Measurements from ENCODE around the gene SLC6A19.
A peak's percentile ranks its signal among the peaks of the same experiment; 100 is the strongest.

Gene SLC6A19

DNA sequence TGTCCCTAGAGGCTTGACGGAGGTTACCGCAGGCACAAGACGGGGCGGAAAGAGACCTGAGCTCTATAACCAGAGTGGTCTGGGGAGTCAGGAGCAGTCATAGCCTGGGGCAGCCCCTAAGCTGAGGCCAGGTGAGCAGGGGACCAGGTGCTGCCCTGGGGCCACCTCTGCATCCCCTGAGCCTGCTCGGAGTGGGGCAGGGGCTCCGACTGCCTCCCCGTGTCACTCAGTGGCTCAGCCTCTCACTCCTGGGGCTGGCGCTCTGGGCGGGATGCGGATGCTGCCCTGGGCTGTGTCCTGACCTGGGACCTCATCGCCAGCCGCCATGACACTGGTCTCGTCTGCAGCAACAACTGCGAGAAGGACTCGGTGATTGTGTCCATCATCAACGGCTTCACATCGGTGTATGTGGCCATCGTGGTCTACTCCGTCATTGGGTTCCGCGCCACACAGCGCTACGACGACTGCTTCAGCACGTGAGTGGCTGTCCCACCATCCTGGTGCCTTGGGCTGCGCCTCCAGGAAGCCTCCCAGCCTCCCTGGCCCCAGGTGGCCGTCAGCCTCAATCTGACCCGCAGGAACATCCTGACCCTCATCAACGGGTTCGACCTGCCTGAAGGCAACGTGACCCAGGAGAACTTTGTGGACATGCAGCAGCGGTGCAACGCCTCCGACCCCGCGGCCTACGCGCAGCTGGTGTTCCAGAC is 15.0 kb downstream of the SLC6A19 start:
- no peak overlapping the region for H3K27ac Mint-ChIP-seq
- DNase-seq (no peak), ATAC-seq (no peak)
- peaks cover 9% of the 10 kb centered on the region for H3K4me1 Mint-ChIP-seq
- no peak overlapping the region for H3K4me3 Mint-ChIP-seq
- H3K9me3 Mint-ChIP-seq, result no peaks in the 10 kb centered on the region
- peaks cover 20% of the 10 kb centered on the region for H3K27me3 Mint-ChIP-seq

DNA sequence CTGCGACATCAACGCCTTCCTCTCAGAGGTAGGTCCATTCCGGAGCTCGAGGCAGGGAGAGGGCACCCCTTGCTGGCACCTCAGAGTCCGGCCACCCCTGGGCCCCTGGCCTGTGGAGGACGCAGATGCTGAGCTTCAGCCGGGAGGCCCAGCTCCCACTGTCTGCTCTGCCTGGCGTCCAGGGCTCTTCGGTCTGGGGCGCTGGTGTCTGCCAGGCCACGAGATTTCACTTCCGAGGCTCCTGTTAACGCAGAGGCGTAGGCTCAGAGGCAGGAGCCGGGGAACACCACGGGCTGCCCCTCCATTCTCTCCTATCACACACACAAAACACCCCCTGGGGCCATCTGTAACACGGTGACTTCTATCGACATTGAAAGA is 15.5 kb downstream of the SLC6A19 start:
- peaks cover 9% of the 10 kb centered on the region for H3K4me1 Mint-ChIP-seq
- no peak overlapping the region for H3K4me3 Mint-ChIP-seq
- peaks cover 20% of the 10 kb centered on the region for H3K27me3 Mint-ChIP-seq
- ATAC-seq, result no peak
- DNase-seq, result no peak
- H3K27ac Mint-ChIP-seq, result no peak overlapping the region
- H3K9me3 Mint-ChIP-seq, result no peaks in the 10 kb centered on the region

DNA sequence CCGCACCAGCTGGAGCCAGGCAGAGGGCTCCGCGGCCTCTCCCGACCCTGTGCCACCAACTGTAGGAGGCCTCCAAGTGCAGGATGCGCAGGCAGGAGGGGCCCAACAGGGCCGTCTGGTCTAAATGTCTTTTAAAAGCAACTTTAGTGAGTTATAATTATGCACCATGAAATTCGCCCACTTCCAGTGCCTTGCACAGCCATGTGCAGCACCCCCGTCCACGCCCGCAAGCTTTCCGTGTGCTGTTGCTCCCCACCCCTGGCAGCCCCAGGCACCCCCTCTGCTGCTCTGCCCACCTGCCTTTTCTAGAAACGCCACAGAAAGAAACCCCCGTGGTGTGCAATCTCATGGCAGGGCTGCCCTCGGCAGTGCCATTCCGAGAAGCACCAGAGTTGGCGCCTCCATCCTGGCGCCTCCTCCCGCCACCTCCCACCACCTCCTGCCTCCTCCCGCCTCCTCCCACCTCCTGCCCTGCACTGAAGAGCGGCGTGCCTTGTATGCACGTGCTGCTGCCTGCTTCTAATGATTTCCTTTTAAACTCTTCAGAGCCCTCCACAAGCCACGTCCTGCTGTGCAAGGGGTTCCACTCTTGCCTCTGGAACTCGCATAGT is 16.3 kb downstream of the SLC6A19 start:
- Mint-ChIP-seq H3K4me3 (no peak overlapping the region), H3K4me1 (peaks cover 9% of the 10 kb centered on the region), H3K27ac (no peak overlapping the region), H3K9me3 (no peaks in the 10 kb centered on the region), H3K27me3 (peaks cover 20% of the 10 kb centered on the region)
- ATAC-seq (no peak), DNase-seq (no peak)

DNA sequence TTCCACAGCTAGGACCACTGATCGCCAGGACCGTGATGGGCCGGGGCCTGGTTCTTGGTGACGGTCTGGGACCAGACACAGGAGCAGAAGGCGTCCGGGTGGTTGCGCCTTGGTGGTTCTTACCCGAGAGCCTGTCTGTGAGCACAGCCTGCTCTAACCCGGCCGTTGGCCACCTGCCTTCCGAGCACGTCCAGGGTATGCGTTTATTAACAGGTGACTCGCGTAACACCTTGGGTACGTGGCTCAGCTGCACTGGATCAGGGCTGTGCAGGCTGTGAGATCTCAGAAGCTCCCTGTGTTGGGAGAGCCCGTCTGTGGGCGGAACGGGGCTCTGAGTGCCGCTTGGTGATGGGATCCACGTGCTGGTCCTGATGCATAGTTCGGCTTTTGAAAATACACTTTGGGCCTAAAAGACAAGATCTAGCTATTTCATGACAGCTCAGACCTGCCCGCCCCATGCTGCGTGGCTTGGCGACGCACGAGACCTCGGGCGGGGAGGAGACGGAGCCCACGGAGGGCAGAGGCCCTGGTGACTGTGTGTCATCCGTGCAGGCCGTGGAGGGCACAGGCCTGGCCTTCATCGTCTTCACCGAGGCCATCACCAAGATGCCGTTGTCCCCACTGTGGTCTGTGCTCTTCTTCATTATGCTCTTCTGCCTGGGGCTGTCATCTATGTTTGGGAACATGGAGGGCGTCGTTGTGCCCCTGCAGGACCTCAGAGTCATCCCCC is 17.1 kb downstream of the SLC6A19 start:
- Mint-ChIP-seq H3K4me1 (peaks cover 9% of the 10 kb centered on the region), H3K27me3 (peaks cover 20% of the 10 kb centered on the region), H3K27ac (no peak overlapping the region), H3K4me3 (no peak overlapping the region), H3K9me3 (no peaks in the 10 kb centered on the region)
- ATAC-seq (no peak), DNase-seq (no peak)

DNA sequence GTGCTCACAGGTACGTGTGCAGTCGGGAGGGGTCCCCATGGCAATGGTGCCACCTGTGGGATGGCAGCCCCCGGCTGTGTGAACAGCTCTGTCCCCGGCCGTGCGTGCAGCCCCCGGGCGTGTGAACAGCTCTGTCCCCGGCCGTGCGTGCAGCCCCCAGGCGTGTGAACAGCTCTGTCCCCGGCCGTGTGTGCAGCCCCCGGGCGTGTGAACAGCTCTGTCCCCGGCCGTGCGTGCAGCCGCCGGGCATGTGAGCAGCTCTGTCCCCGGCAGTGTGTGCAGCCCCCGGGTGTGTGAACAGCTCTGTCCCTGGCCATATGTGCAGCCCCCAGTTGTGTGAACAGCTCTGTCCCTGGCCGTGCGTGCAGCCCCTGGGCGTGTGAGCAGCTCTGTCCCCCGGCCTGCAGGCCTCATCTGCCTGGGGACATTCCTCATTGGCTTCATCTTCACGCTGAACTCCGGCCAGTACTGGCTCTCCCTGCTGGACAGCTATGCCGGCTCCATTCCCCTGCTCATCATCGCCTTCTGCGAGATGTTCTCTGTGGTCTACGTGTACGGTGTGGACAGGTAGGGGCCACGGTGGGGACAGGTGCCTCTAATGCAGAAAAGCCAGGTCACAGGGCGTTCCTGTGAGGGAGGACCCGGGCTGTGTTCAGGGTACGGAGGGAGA is 17.8 kb downstream of the SLC6A19 start:
- DNase-seq, result no peak
- ATAC-seq, result peak; percentile 14
- H3K27ac Mint-ChIP-seq, result no peak overlapping the region
- no peaks in the 10 kb centered on the region for H3K9me3 Mint-ChIP-seq
- peaks cover 20% of the 10 kb centered on the region for H3K27me3 Mint-ChIP-seq
- no peak overlapping the region for H3K4me3 Mint-ChIP-seq
- peaks cover 9% of the 10 kb centered on the region for H3K4me1 Mint-ChIP-seq

DNA sequence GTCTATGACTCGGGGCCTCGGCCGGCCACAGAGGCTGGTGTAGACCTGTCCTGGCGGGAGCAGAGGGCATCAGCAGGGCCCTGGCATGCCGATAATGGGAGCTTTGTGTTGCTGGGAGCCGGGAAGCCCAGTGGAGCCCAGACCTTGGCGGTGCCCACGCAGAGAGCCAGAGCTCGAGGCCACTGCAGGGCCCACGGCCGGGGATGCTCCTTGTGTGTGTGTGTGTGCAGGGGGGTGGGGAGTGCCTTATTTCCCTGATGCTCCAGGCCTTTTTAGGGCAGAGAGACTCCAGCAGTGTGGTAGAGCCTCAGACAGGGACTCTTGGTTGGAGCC is 18.3 kb downstream of the SLC6A19 start:
- ATAC-seq (no peak), DNase-seq (no peak)
- Mint-ChIP-seq H3K4me3 (no peak overlapping the region), H3K4me1 (peaks cover 9% of the 10 kb centered on the region), H3K27ac (no peak overlapping the region), H3K27me3 (peaks cover 20% of the 10 kb centered on the region), H3K9me3 (no peaks in the 10 kb centered on the region)

DNA sequence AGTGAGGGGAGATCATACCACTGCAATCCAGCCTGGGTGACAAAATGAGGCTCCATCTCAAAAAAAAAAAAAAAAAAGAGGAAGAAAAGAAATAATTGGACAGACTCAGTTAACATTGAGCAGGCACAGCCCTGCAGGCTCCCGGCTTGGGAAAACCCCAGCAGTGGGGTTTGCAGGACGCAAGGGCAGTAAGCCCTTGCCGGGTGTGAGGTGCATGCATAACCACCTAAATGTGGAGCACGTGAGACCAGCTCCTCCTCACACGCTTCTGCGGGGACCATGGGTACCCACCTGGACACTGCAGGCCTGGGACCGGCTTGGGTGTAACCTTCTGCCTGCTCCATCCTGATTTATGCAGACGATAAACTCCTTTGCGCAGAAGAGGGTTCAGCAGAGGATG is 19.0 kb downstream of the SLC6A19 start:
- no peak overlapping the region for H3K4me3 Mint-ChIP-seq
- H3K27me3 Mint-ChIP-seq, result peaks cover 20% of the 10 kb centered on the region
- DNase-seq, result no peak
- peaks cover 9% of the 10 kb centered on the region for H3K4me1 Mint-ChIP-seq
- no peak for ATAC-seq
- no peak overlapping the region for H3K27ac Mint-ChIP-seq
- no peaks in the 10 kb centered on the region for H3K9me3 Mint-ChIP-seq

DNA sequence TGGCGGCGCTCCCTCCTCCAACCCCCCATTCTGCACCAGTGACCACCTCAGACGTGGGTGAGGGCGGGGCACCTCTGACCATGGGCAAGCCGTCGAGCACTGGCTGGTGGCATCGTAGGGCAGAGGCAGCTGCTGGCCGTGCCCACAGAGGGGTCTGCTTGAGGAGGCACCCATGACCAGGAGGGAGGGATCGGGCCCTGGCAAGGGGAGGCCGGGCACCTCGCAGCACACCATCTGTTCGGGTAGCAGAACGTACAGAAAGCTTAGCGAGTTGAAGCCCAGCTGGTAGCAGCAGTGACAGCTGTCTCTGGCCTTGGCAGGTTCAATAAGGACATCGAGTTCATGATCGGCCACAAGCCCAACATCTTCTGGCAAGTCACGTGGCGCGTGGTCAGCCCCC is 19.4 kb downstream of the SLC6A19 start:
- H3K27me3 Mint-ChIP-seq, result peaks cover 20% of the 10 kb centered on the region
- no peaks in the 10 kb centered on the region for H3K9me3 Mint-ChIP-seq
- H3K4me3 Mint-ChIP-seq, result no peak overlapping the region
- DNase-seq (no peak), ATAC-seq (no peak)
- no peak overlapping the region for H3K27ac Mint-ChIP-seq
- H3K4me1 Mint-ChIP-seq, result peaks cover 9% of the 10 kb centered on the region

DNA sequence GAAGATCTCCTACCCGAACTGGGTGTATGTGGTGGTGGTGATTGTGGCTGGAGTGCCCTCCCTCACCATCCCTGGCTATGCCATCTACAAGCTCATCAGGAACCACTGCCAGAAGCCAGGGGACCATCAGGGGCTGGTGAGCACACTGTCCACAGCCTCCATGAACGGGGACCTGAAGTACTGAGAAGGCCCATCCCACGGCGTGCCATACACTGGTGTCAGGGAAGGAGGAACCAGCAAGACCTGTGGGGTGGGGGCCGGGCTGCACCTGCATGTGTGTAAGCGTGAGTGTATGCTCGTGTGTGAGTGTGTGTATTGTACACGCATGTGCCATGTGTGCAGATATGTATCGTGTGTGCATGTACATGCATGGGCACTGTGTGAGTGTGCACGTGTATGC is 20.3 kb downstream of the SLC6A19 start:
- no peaks in the 10 kb centered on the region for H3K9me3 Mint-ChIP-seq

DNA sequence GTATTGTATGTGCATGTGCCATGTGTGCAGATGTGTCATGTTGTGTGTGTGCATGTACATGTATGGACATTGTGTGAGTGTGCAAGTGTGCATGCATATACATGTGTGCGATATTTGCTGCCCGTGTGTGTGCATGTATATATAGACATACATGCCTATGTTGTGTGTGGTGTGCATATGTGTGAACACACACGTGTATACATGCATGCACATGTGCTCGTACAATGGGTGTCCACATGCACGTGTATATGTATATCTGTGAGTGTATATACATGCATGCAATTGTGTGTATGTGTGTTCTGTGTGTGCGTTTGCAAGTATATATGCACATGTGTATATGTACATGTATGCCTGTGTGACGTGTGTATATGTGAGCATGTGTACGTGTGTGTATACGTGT is 20.8 kb downstream of the SLC6A19 start:
- Mint-ChIP-seq H3K27me3 (peaks cover 24% of the 10 kb centered on the region), H3K4me3 (no peak overlapping the region), H3K4me1 (peaks cover 9% of the 10 kb centered on the region), H3K27ac (no peak overlapping the region), H3K9me3 (no peaks in the 10 kb centered on the region)
- DNase-seq, result no peak
- no peak for ATAC-seq

More for the DNA sequence above, 20.3 kb downstream of the SLC6A19 start:
- ATAC-seq, result no peak
- Mint-ChIP-seq H3K27me3 (peaks cover 20% of the 10 kb centered on the region), H3K4me3 (no peak overlapping the region), H3K4me1 (peaks cover 9% of the 10 kb centered on the region), H3K27ac (no peak overlapping the region)
- DNase-seq, result no peak

DNA sequence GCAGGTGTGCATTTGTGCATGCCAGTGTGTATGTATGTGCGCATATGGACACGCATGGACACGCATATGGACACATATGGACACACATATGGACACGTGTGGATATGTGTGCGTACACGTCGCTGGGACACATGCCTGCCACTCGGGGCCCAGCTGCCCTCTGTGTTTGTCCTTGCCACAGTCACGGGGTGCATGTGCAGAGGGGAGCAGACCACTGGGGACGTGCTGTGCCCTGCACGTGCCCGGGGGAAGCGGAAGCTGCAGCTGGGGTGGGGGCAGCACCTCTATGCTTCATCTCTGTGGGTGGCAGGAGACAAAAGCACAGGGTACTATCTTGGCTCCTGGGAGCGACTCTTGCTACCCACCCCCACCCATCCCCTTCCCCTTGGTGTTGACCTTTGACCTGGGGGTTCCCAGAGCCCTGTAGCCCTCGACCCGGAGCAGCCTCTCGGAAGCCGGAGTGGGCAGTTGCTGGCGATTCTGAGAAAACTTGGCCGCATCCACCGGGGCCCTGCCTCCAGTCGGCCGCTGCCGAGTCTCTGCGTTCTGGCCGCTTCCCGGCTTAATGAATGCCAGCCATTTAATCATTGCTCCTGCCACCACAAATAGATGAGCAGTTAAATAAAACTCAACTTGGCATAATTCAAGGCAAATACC is 21.4 kb downstream of the SLC6A19 start:
- H3K27ac Mint-ChIP-seq, result no peak overlapping the region
- no peak overlapping the region for H3K4me3 Mint-ChIP-seq
- H3K9me3 Mint-ChIP-seq, result no peaks in the 10 kb centered on the region
- ATAC-seq, result no peak
- DNase-seq, result no peak
- peaks cover 5% of the 10 kb centered on the region for H3K4me1 Mint-ChIP-seq
- H3K27me3 Mint-ChIP-seq, result peaks cover 28% of the 10 kb centered on the region

DNA sequence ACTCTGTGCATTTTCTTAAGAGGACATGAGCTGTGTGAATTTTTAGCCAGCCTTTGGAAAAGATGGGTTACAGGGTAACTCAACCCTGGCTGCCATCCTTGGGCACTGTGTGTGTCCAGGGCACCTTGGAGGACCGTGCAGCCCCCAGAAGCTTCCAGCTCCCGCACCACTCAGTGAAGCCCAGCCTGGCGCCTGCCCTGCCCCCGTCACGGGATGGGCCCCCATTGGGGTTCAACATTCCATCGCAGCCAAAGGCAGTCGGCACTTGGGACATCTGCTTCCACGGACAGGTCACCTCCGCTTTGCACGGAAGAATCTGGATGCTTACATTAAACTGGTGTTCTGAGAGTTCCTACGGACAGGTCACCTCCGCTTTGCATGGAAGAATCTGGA is 21.9 kb downstream of the SLC6A19 start:
- H3K27ac Mint-ChIP-seq, result no peak overlapping the region
- peaks cover 5% of the 10 kb centered on the region for H3K4me1 Mint-ChIP-seq
- DNase-seq (no peak), ATAC-seq (no peak)
- H3K4me3 Mint-ChIP-seq, result no peak overlapping the region
- no peaks in the 10 kb centered on the region for H3K9me3 Mint-ChIP-seq
- peaks cover 28% of the 10 kb centered on the region for H3K27me3 Mint-ChIP-seq

DNA sequence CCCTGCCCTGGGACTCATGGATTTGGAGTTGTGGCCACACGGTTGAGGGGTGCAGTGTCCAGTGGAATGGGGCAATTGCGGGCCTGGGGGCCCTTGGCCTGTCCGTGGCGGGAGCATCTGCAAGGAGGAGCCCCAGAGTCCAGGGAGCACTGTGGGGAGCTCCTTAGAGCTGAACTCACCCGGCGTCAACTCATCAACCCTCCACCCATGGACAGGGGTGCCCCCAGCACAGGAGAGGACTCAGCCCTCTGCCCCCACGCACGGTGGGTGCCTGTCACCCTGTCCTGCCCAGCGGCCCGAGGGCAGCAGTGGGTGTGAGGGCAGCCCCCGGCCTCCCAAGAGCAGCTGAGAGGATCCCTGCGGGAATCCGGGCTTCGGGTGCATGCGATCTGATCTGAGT is 23.2 kb downstream of the SLC6A19 start:
- Mint-ChIP-seq H3K4me1 (peaks cover 19% of the 10 kb centered on the region), H3K27ac (no peak overlapping the region), H3K4me3 (no peak overlapping the region), H3K9me3 (no peaks in the 10 kb centered on the region), H3K27me3 (peaks cover 29% of the 10 kb centered on the region)
- DNase-seq, result no peak
- peak; percentile 36 for ATAC-seq

DNA sequence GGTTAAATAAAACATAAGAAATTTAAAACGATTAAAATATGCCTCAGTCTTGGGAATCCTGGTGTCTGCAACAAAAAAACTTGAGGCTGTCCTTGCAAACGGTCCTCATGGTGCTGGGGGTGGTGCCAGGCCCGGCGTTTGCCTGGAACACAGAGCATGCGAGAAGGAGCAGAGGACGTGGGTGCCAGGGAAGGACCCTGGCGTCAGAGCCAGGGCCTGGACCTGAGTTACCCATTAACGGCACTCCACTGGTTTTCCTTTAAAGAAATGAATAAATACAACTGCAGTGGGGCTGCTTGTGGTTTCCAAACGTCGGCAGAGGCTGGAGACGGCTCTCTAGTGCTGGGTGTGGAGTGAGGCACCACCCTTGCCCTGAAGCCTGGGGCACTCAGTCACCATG is 23.7 kb downstream of the SLC6A19 start, which contains the start of gene SLC6A18:
Gene SLC6A18, plus strand, starts transcription at position 301 of the 400 bp plus-strand sequence. Its CDS starts 97 bp downstream, at position 398.
- Mint-ChIP-seq H3K27ac (no peak within 1 kb of the TSS), H3K4me3 (no peak within 1 kb of the TSS), H3K4me1 (peaks cover 22% of the 10 kb centered on the region)

DNA sequence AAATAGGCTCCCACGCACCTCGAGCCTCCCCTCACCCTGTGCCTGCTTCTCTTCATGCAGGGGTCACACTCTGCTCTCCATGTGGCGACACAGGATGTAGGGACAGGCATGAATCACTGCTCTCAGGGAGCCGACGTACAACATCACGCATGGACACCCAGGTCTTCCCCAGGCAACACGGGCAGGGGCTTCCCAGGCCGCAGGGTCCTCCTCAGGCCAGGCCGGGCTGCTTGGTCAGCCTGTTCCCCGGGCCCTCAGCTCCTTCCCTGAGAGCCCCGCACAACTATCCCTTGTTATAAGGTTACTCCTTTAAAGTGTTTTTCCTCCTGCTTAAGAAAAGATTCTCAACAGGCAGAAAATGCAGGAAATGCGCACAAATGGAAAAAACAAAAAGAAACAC is 24.8 kb downstream of the SLC6A19 start:
- Mint-ChIP-seq H3K27me3 (peaks cover 43% of the 10 kb centered on the region), H3K27ac (peak overlapping the region in 1 of 2 donors; percentile 27)
- ATAC-seq, result no peak

More for the DNA sequence above, 23.7 kb downstream of the SLC6A19 start, which contains the start of gene SLC6A18:
- Mint-ChIP-seq H3K9me3 (no peaks in the 10 kb centered on the region), H3K27me3 (peaks cover 34% of the 10 kb centered on the region)
- no peak for ATAC-seq
- no peak for DNase-seq

More for the DNA sequence above, 24.8 kb downstream of the SLC6A19 start:
- Mint-ChIP-seq H3K9me3 (no peaks in the 10 kb centered on the region), H3K4me3 (no peak overlapping the region), H3K4me1 (peaks cover 22% of the 10 kb centered on the region)
- DNase-seq, result no peak

All from stimulated activated naive CD8-positive, alpha-beta T cell treated with anti-CD3 and anti-CD28 coated beads, Interleukin-15, amount 100 ng/mL, for 72 hours (primary cell).